Measurements from ENCODE around the gene SARM1.

Gene SARM1

DNA sequence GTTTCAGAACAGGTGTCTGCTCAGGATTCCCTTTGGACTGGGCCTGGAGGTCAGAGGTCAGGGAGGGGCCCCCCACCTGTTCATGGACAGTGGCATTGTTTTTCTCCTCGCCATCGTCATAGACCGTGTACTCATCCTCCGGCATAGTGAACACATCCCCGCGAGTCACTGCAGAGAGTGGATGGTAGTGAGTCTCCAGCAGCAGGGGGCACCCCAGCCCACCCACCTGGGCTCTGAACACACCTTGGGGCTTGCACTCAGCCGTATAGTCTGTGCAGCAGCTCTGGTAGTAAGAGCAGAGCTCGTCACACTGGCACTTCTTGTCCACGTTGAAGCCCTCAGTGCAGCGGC, 1.8 kb upstream of the SARM1 start:
- no peak for DNase-seq

- no peak for DNase-seq
These were observed 1.3 kb upstream of the SARM1 start, which contains the start of gene VTN for GRCh38 chr17:28370035-28370743. Gene VTN (minus strand): TSS chr17:28370307. CDS start chr17:28370203, 104 bp downstream.

DNA sequence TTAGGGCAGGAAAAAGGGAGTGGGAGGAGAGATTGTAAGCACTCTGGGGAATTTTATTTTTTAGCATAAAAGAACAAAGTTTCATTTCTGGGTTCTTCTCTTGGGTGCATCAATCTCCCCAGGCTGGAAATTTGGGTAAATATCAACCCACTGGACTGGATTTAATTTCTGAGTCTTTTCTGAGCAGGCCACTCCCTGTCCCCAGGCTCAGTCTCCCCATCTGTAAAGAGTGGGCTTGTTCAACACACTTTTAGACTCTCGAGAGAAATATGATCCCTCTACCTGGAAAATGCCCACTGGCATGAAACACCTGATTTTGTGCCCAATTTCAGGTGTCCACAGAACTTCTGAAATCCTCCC, 770 bp upstream of the SARM1 start:
- DNase-seq, result no peak

DNA sequence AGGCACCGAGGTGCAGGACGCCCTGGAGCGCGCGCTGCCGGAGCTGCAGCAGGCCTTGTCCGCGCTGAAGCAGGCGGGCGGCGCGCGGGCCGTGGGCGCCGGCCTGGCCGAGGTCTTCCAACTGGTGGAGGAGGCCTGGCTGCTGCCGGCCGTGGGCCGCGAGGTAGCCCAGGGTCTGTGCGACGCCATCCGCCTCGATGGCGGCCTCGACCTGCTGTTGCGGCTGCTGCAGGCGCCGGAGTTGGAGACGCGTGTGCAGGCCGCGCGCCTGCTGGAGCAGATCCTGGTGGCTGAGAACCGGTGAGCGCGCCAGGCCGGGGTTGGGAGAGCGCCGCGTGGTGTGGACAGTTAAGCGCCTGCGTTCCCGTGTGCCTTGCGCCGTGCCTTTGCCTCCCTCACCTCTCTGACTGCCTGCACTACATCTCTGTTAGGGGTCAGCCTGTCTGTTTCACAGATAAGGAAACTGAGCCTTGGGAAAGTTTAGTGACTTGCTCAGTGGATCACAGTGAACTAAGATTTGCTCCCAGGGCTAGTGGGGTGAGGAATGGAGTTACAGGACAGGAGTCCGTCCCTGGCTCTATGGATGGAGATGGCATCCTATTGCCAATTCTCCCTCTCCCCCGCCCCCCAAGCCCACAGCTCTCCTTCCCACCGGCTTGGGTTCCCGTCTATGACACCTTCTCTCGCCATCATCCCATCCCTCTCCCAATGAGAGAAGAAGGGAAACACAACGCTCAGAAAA, 880 bp downstream of the SARM1 start:
- no peak for DNase-seq

- no peak for DNase-seq
These were observed 1.4 kb downstream of the SARM1 start for GRCh38 chr17:28372945-28373274.

- no peak for DNase-seq
These were observed 8.6 kb downstream of the SARM1 start for GRCh38 chr17:28379814-28380801.

DNA sequence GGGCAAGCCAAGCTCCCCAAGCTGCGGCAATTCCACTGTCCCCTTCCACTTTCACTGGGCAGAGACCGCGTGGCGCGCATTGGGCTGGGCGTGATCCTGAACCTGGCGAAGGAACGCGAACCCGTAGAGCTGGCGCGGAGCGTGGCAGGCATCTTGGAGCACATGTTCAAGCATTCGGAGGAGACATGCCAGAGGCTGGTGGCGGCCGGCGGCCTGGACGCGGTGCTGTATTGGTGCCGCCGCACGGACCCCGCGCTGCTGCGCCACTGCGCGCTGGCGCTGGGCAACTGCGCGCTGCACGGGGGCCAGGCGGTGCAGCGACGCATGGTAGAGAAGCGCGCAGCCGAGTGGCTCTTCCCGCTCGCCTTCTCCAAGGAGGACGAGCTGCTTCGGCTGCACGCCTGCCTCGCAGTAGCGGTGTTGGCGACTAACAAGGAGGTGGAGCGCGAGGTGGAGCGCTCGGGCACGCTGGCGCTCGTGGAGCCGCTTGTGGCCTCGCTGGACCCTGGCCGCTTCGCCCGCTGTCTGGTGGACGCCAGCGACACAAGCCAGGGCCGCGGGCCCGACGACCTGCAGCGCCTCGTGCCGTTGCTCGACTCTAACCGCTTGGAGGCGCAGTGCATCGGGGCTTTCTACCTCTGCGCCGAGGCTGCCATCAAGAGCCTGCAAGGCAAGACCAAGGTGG, 9.8 kb downstream of the SARM1 start:
- DNase-seq, result no peak

DNA sequence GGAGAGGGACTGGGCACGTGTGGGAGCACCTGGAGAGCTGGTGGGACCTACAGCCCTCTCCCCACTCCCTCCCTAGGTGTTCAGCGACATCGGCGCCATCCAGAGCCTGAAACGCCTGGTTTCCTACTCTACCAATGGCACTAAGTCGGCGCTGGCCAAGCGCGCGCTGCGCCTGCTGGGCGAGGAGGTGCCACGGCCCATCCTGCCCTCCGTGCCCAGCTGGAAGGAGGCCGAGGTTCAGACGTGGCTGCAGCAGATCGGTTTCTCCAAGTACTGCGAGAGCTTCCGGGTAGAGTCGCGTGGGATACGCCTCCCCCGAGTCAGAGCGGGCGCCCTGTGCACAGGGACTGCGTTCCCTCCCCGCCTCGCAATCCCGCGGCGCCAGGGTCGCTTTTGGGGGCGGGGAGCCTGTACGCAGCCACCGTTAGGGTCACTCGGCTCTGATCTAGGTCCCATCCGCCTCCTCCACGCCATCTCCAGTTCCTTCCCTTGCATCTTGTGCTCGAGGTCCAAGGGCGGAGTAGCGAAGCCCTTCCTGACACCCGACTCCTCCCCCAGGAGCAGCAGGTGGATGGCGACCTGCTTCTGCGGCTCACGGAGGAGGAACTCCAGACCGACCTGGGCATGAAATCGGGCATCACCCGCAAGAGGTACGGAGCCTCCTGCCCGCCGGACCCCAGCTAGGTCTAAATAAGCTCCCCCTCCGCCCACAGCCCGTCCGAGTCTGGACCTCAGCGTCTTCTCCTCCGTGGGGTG, 13.0 kb downstream of the SARM1 start:
- peak; percentile 29 for DNase-seq

DNA sequence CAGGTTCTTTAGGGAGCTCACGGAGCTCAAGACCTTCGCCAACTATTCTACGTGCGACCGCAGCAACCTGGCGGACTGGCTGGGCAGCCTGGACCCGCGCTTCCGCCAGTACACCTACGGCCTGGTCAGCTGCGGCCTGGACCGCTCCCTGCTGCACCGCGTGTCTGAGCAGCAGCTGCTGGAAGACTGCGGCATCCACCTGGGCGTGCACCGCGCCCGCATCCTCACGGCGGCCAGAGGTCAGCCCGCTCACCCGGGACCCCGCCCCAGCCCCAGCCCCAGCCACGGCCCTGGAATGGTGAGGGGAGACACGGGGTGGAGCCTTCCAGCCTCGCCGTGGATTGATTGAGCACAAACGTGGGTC, 13.5 kb downstream of the SARM1 start:
- no peak for DNase-seq

DNA sequence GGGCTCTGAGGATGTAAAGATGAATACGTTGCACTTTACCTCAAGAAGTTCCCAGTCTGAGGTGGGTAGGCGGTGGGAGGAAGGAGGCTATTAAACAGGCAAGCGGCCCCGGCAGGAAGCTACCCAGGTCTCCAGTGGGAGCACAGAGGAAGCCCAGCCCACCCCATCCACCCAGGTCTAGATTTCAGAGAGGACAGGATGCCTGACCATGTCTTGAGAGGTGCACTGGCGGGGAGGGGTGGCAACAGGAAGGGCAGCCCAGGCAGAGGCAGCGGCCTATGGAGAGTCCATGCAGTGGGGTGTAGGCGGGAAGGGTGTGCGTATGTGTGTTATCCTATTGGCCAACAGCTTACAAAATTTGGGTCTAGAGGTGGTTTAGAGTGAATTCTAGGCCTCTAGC, 13.9 kb downstream of the SARM1 start:
- no peak for DNase-seq

DNA sequence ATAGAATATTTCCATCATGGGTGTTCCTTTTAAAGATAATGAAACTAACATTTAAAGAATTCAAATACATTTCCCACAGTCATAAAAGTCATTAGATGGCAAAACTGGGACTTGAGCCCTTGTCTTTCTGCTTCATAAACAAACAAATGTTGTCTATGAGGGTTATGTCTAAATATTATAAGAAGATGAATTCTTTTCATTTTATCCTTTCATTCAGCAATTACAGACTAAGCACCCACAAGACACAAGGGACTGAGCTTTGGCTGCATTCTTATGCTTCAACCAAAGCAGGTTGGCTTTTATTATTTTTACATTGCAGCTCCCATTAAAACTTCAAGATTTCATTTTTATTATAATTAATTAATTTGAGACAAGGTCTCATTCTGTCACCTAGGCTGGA, 14.9 kb downstream of the SARM1 start:
- no peak for DNase-seq

DNA sequence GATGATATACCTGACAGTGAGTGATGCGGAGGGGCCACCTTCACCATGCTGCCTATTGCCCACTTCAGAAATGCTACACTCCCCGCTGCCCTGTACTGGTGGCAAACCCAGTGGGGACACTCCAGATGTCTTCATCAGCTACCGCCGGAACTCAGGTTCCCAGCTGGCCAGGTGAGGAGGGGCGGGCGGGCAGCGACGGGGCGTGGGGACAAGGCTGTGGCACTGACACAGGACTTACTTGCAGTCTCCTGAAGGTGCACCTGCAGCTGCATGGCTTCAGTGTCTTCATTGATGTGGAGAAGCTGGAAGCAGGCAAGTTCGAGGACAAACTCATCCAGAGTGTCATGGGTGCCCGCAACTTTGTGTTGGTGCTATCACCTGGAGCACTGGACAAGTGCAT, 16.6 kb downstream of the SARM1 start:
- DNase-seq, result no peak

GRCh38 chr17:28390141-28390540, 18.6 kb downstream of the SARM1 start:
- DNase-seq, result no peak

- DNase-seq, result no peak
These were observed 19.1 kb downstream of the SARM1 start for GRCh38 chr17:28390563-28390962.

GRCh38 chr17:28390984-28391383, 19.5 kb downstream of the SARM1 start:
- no peak for DNase-seq

DNA sequence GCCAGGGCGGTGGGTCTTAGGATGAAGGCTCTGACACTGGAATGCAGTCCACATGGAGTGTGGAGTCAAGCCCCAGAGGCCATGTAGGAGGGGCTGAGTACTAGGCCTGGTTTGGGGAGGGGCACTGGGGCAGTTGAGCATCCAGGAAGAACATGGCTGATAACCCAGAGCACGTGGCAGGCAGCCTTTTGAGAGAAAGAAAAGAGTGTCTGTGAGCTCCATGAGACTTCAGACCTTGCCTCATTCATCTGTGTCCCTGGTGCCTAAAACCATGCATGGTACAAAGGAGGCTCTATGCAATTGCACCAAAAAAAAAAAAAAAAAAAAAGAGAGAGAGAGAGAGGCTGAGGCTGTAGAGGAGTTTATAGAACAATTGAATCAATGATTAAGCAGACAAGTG, 19.9 kb downstream of the SARM1 start:
- no peak for DNase-seq

DNA sequence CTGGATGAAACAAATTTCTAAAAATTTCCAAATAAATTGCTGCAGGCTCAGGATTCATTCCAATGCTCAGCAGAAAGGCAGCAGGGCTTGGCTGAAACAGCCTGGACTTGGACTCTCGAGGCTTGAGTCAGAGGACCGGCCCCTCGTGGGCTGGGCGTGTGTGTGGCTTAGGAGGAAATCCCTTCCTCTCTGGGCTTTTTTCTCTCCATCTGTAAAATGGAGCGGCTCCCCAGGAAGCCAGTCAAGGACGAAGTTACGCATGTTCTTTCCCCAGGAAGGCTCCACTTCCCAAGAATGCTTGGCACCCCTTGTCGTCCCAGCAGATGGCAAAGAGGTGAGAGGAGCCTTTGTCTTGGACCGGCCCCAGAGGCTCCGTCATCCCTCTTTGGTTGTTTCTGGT, 21.0 kb downstream of the SARM1 start:
- DNase-seq, result no peak

DNA sequence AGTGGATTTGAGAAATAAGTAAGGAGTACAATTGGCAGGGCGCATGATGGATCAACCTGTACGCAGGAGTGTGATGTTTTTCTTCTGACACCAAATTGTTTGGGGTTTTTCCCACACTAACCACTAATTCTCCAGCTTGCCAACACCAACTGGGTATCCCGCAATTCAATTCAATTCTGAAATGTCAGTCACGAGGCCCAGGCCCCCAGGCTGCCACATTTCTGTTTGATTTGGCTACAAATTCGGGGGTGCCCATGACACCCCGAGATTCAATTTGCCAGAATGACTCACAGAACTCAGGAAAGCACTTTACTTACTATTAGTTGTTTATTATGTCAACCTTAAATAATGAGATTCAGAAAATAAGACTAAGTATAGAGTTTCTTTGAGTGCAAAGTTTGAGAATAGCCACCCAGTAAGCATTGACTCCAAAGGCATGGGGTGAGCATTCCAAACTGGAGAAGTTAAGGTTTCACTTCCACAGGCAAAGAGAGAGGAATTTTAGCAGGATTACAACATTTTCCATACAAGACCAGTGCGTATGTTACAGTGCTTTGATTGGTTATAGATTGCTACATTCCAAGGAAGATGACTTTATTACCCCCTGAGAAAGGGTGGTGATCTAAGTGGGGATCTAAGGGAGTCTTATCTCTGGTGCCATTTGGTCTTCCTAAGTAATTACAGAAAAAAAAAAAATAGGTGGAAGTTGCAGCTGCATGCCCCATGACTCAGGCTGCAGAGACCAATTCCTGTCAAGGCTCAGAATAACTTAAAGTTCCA, 23.0 kb downstream of the SARM1 start:
- DNase-seq, result no peak

GRCh38 chr17:28395426-28395825, 23.9 kb downstream of the SARM1 start:
- DNase-seq, result no peak

GRCh38 chr17:28395968-28396367, 24.5 kb downstream of the SARM1 start:
- DNase-seq, result no peak

DNA sequence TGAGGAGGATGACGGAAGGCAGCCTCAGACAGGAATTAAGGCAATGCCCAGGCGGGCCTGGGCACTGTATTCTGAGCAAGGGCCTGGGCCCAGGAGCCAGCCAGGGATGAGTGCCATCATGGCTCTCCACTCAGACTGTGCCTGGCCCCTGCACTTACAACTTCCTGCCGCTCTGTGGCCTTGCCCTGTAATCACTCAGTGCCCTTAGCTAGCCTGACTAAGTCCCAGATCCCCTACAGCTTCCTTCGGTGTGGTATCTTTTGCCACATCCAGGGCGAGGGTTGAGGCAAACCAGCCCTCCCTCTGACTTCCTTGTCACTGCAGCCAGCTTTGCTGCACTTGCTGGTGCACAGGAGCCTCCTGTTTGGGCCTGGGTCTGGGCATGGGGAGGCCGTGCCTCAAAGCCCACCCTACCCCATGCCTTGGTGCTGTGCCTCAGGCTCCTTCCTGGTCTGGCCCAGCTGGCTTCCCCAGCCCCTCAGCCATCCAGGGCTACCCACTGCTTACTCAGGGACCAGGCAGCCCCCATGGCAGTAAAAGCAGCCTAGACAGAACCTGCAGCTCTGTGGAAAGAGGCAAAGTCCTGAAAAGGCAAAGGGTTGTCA, 25.2 kb downstream of the SARM1 start:
- no peak for DNase-seq
